ENCODE results near the gene ABTB2.

DNA sequence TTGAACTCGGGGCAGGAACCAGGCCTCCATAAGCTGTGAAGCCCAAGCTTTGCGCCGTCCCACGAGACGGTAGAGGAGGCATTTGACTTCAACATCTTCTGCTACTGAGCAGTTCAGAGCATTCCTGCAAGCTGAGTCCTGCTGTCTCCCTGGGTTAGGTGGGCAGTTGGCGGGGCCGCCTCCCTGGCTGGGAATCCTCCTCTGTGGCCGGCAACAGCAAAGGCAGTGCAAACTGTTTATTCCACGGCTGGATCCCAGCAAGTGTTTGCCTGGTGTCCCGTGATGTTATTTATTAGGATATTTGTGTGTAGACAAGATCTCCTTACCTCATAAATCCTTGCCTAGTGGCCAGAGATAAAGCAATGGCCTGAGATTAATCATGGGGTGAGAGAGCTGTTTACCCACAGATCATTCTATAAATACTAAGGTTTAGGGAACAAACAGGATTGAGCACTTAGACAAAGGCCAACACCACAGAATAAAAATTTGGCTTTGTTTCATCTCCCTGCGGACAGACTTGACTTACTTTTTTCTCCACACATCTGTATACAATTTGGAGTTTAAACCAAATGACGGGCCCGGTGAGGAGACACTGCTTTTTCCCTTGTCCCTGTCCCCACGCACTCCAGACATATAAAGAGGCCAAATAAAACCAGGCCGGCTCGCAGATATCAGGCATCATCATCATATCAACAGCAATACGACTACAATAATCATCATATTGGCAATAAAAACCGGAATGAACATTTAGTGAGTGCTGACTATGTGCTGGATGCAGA, 189.0 kb downstream of the ABTB2 start:
- TF ChIP-seq, protein P1, sequence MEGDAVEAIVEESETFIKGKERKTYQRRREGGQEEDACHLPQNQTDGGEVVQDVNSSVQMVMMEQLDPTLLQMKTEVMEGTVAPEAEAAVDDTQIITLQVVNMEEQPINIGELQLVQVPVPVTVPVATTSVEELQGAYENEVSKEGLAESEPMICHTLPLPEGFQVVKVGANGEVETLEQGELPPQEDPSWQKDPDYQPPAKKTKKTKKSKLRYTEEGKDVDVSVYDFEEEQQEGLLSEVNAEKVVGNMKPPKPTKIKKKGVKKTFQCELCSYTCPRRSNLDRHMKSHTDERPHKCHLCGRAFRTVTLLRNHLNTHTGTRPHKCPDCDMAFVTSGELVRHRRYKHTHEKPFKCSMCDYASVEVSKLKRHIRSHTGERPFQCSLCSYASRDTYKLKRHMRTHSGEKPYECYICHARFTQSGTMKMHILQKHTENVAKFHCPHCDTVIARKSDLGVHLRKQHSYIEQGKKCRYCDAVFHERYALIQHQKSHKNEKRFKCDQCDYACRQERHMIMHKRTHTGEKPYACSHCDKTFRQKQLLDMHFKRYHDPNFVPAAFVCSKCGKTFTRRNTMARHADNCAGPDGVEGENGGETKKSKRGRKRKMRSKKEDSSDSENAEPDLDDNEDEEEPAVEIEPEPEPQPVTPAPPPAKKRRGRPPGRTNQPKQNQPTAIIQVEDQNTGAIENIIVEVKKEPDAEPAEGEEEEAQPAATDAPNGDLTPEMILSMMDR (conservative IDR thresholded peaks at IDR 0.05; ENCODE audit: low read depth in 2 of 2): no peak
- TF ChIP-seq EZH2phosphoT487 (IDR thresholded peaks at IDR 0.05; ENCODE audit: unreplicated experiment): no peak
- no peak for TF ChIP-seq POLR2AphosphoS5 (IDR thresholded peaks at IDR 0.05; ENCODE audit: low read depth)
- no peak for TF ChIP-seq JUNB (IDR thresholded peaks at IDR 0.05; ENCODE audit: unreplicated experiment)
- no peak for TF ChIP-seq STAT1 (IDR thresholded peaks at IDR 0.05; ENCODE audit: unreplicated experiment)
- no peak for TF ChIP-seq EZH2 (IDR thresholded peaks at IDR 0.05; ENCODE audit: low read depth, unreplicated experiment)
- no peak for TF ChIP-seq NANOG (IDR thresholded peaks at IDR 0.05; ENCODE audit: borderline replicate concordance)

All from GM23338 (cell line).